Mesothelial cell of epicardium (in vitro differentiated cells): Measurements from ENCODE around the gene MC4R. TPM values are rescaled to one million over a fixed set of nuclear protein-coding genes. Genes with fewer than 3 reads are reported as not detected.

Experiments
- DNase-seq, 2 experiments: peaks; one replicate each; pipeline ENCODE4 v3.0.0; 2021; ENCODE audit warnings: low spot score in 2 of 2; ENCODE audit not compliant: unreplicated experiment in 2 of 2
- H3K27ac Mint-ChIP-seq: 2 replicates; pipeline ENCODE4 v1.8.0; 2021; ENCODE audit warnings: mixed read lengths
- H3K27me3 Mint-ChIP-seq: 2 replicates; pipeline ENCODE4 v1.8.0; 2021; ENCODE audit warnings: low read depth, mixed read lengths
- H3K36me3 Mint-ChIP-seq: 2 replicates; pipeline ENCODE4 v1.8.0; 2021; ENCODE audit warnings: mixed read lengths
- H3K4me1 Mint-ChIP-seq: 2 replicates; pipeline ENCODE4 v1.8.0; 2021; ENCODE audit warnings: mixed read lengths
- H3K4me3 Mint-ChIP-seq: 2 replicates; pipeline ENCODE4 v1.8.0; 2021; ENCODE audit warnings: mild to moderate bottlenecking, moderate library complexity, mixed read lengths
- H3K9me3 Mint-ChIP-seq: 2 replicates; pipeline ENCODE4 v1.8.0; 2021; ENCODE audit warnings: mixed read lengths
- total RNA-seq: library from RNA; stranded (reverse); gene quantifications from 3 replicates; pipeline ENCODE4 v1.2.1, GENCODE V29; 2021
- TF ChIP-seq, protein P1 (sequence below): fragments of 200-600 bp; sonication (generic); IDR thresholded peaks from one replicate; pipeline ENCODE4 v1.5.0; 2021; ENCODE audit warnings: antibody characterized with exemption; ENCODE audit not compliant: unreplicated experiment

Gene MC4R
- total RNA-seq, 1 donor from 2014 or later: not detected

DNA sequence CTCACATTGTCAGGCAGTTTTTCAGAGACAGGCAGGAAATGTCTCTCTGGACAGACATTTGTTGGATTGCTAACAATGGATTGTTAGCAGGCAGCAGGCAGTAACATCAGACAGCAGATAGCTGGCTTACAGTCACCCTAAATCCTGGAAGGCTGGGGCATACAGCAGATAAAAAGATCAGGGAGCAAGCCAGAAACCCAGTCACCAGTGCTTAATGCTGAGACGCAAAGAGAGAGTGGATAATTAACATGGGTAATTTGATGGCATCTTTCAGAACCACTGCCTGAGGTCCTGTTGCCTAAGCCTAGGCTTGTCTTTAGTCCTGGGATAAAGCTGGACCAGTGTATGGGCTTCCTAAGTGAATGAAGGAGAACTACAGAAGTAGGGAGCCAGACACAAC is 22.4 kb downstream of the MC4R start:
- no peak for DNase-seq
- Mint-ChIP-seq H3K4me1 (no peaks in the 10 kb centered on the region), H3K27ac (no peak overlapping the region), H3K36me3 (no peaks in the 10 kb centered on the region), H3K4me3 (no peak overlapping the region), H3K27me3 (peaks cover 8% of the 10 kb centered on the region), H3K9me3 (peaks cover 9% of the 10 kb centered on the region)
- TF ChIP-seq, protein P1, sequence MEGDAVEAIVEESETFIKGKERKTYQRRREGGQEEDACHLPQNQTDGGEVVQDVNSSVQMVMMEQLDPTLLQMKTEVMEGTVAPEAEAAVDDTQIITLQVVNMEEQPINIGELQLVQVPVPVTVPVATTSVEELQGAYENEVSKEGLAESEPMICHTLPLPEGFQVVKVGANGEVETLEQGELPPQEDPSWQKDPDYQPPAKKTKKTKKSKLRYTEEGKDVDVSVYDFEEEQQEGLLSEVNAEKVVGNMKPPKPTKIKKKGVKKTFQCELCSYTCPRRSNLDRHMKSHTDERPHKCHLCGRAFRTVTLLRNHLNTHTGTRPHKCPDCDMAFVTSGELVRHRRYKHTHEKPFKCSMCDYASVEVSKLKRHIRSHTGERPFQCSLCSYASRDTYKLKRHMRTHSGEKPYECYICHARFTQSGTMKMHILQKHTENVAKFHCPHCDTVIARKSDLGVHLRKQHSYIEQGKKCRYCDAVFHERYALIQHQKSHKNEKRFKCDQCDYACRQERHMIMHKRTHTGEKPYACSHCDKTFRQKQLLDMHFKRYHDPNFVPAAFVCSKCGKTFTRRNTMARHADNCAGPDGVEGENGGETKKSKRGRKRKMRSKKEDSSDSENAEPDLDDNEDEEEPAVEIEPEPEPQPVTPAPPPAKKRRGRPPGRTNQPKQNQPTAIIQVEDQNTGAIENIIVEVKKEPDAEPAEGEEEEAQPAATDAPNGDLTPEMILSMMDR: no peak

DNA sequence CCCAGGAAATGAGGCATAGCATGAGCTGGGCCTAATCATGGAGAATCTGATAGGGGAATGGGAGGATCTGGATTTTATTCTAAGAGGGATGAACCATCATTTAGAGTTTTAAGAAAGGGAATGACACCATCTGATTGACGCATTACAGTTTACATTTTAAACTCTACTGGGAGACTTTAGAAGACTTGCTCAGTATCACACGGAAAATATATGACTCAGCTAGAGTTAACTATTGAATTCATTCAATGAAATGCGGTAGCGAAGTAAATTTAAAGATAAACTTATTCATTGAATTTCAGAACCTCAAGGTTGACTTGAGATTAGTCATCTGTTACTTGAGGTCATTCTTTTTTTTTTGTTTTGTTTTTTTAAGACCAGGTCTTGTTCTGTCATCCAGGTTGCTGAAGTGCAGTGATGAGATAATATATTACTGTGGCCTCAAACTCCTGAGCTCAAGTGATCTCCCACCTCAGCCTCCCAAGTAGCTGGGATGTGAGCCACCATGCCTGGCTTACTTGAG is 25.0 kb downstream of the MC4R start:
- H3K27me3 Mint-ChIP-seq: peaks cover 10% of the 10 kb centered on the region
- no peaks in the 10 kb centered on the region for H3K36me3 Mint-ChIP-seq
- peaks cover 9% of the 10 kb centered on the region for H3K9me3 Mint-ChIP-seq
- TF ChIP-seq, protein P1: no peak
- no peak overlapping the region for H3K4me3 Mint-ChIP-seq
- no peaks in the 10 kb centered on the region for H3K4me1 Mint-ChIP-seq
- H3K27ac Mint-ChIP-seq: no peak overlapping the region
- DNase-seq: no peak

DNA sequence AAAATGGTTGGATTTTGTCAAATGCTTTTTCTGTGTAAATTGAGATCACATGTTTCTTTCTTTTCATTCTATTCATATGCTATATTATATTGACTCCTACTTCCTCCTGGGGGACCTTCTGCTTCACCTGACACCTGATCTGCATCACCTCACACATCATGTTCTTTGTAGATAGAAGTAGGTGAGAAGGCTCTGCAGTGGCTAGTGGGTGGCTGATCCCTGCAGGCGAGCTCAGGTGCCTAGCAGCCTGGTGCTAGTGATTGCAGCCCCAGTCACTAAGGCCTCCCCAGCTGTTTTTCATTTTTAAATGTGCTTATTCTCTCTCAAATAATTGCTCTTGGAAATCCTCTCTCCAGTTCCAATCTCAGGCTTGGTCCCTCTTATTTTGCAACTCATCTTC is 33.6 kb downstream of the MC4R start:
- no peaks in the 10 kb centered on the region for H3K4me1 Mint-ChIP-seq
- TF ChIP-seq, protein P1: no peak

DNA sequence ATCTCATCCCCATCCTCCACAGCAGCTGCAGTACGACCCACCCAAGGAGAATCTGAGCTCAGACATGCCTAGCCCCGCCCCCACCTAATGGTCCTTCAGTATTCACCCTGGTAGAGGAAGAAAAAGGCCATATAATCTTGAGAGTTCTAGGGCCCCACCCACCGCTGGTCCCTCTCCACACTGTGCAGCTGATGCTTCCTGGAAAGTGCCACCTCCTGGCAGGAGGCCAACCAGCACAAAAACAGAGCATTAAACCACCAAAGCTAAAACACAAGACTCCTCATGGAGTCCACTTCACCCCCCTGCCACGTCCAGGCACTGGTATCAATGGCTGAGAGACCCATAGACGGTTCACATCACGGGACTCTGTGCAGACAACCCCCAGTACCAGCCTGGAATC is 40.7 kb downstream of the MC4R start:
- no peak for DNase-seq
- H3K27ac Mint-ChIP-seq: no peak overlapping the region
- no peaks in the 10 kb centered on the region for H3K36me3 Mint-ChIP-seq
- H3K9me3 Mint-ChIP-seq: peaks cover 16% of the 10 kb centered on the region
- TF ChIP-seq, protein P1: no peak
- H3K27me3 Mint-ChIP-seq: no peaks in the 10 kb centered on the region
- no peaks in the 10 kb centered on the region for H3K4me1 Mint-ChIP-seq
- H3K4me3 Mint-ChIP-seq: no peak overlapping the region

More for the DNA sequence above, 33.6 kb downstream of the MC4R start:
- H3K9me3 Mint-ChIP-seq: peaks cover 17% of the 10 kb centered on the region
- peaks cover 2% of the 10 kb centered on the region for H3K27me3 Mint-ChIP-seq
- no peak overlapping the region for H3K4me3 Mint-ChIP-seq
- H3K36me3 Mint-ChIP-seq: no peaks in the 10 kb centered on the region
- DNase-seq: no peak
- H3K27ac Mint-ChIP-seq: no peak overlapping the region

DNA sequence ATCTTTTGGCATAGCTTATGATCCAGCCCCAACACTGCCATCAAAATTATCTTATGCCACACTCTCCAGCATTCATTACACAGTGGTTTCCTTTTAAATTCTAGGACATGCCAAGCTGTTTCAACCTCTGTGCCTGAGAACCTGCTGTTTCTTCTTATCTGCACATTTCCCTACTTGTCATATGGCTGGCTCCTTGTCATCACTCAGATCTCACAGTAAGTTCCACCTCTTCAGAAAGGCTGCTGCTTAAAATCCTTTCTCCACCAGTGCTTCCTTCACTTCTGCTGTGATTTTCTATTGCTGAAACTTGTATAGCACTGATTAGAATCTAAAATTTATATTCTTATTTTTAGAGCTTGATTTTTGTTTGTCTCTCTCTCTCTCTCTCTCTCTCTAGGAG is 43.4 kb downstream of the MC4R start:
- Mint-ChIP-seq H3K27me3 (no peaks in the 10 kb centered on the region), H3K27ac (no peak overlapping the region), H3K4me3 (no peak overlapping the region), H3K36me3 (no peaks in the 10 kb centered on the region), H3K4me1 (no peaks in the 10 kb centered on the region), H3K9me3 (peaks cover 9% of the 10 kb centered on the region)
- TF ChIP-seq, protein P1: no peak
- DNase-seq: no peak

DNA sequence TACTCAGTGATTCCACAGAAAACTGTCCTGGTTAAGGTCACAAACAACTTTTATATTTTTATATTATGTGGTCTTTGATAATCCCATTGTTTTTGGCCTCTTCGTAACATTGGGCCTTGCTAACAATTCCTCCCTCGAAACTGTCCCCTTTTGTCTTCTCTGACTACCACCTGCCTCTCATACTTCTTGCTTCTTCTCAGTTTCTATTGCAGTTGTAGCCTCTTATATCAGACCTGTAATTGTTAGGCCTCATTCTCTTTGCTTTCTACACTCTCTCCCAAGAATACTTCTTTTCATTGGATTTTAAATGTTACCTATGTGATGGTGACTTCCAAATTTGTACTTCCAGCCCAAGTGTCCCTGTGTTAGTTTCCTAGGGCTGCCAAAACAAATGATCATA is 44.7 kb downstream of the MC4R start:
- DNase-seq: no peak
- Mint-ChIP-seq H3K4me3 (no peak overlapping the region), H3K36me3 (no peaks in the 10 kb centered on the region), H3K27me3 (no peaks in the 10 kb centered on the region), H3K9me3 (peaks cover 4% of the 10 kb centered on the region), H3K4me1 (no peaks in the 10 kb centered on the region), H3K27ac (no peak overlapping the region)
- TF ChIP-seq, protein P1: no peak
